Sigmoid colon (tissue), 4 donors: ENCODE data around the gene NUPR1.

ENCODE experiments used
- EP300 ChIP-seq, 4 donors: sonication (generic); formaldehyde crosslinking; IDR thresholded peaks; one replicate each; pipeline ENCODE4 v1.6.1; 2017; ENCODE audit warnings: antibody characterized with exemption in 4 of 4
- POLR2A ChIP-seq, 2 donors: fragments of 450-650 bp; IDR thresholded peaks; one replicate each; pipeline ENCODE4 v1.6.1; 2016; ENCODE audit warnings: antibody characterized with exemption in 2 of 2, mild to moderate bottlenecking in 2 of 2, moderate library complexity in 2 of 2
- POLR2AphosphoS5 ChIP-seq, 4 donors: sonication (generic); formaldehyde crosslinking; IDR thresholded peaks; one replicate each; pipeline ENCODE4 v1.6.1; 2017; ENCODE audit warnings: antibody characterized with exemption in 4 of 4
- TF ChIP-seq, protein P1 (sequence below), 4 experiments: fragments of 450-650 bp in 3 of 4; fragments of 200-600 bp in 1 of 4; IDR thresholded peaks; one replicate each; pipeline ENCODE4 v1.5.1; 2016 to 2019; ENCODE audit warnings: antibody characterized with exemption in 4 of 4, mild to moderate bottlenecking in 3 of 4, moderate library complexity in 2 of 4

DNA sequence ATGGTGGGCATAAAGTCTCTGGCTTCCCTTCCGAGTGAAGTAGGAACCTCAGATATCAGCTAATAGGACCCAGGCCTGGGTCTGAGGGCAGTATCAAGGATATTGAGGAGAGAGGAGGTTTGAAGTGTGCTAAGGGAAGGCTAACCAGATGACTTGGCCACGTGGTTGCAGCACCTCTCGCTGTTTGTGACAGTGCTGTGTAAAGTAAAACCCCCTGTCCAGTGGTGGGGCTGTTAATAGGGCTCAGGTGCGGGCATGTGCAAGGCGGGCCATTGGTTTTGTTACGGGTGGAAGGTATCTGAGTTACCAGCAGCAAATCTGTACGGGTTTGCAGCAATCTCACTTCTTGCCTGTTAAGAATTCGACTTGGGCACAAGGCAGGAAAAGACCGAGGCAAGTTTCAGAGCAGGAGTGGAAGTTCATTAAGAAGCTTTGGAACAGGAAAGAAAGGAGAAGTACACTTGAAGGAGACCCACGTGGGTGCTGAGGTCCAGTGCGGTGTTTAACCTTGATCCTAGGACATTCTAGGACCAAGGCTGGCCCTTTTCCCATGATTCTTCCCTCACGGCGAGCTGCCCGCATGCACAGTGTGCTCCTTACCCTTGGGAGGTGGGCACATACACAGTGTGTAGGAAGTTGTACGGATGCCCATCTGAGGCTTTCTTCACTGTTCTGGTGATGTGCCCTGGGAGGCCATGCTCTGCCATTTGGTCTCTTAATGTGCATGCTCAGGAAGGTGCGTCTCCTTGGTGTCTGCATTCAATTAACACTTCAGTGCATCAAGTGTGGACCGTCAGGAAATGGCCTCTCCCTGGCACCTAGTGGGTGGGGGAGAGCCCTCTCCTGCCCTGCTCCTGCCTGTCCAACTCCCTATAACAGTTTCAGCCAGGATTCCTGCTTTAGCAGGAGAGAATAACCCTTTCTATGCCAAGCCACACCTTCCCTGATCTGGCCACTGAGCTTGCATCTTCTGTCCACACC lies 35.3 kb upstream of the NUPR1 start:
- TF ChIP-seq, protein P1, sequence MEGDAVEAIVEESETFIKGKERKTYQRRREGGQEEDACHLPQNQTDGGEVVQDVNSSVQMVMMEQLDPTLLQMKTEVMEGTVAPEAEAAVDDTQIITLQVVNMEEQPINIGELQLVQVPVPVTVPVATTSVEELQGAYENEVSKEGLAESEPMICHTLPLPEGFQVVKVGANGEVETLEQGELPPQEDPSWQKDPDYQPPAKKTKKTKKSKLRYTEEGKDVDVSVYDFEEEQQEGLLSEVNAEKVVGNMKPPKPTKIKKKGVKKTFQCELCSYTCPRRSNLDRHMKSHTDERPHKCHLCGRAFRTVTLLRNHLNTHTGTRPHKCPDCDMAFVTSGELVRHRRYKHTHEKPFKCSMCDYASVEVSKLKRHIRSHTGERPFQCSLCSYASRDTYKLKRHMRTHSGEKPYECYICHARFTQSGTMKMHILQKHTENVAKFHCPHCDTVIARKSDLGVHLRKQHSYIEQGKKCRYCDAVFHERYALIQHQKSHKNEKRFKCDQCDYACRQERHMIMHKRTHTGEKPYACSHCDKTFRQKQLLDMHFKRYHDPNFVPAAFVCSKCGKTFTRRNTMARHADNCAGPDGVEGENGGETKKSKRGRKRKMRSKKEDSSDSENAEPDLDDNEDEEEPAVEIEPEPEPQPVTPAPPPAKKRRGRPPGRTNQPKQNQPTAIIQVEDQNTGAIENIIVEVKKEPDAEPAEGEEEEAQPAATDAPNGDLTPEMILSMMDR (IDR thresholded peaks at IDR 0.05) = no peak
- TF ChIP-seq POLR2A (IDR thresholded peaks at IDR 0.05) (no peak), POLR2AphosphoS5 (IDR thresholded peaks at IDR 0.05) (no peak), EP300 (IDR thresholded peaks at IDR 0.05) (no peak)
